ENCODE measurements around the gene PAQR6. TPM values are rescaled to one million over a fixed set of nuclear protein-coding genes. Genes with fewer than 3 reads are reported as not detected.

Gene PAQR6
- total and polyA plus RNA-seq, 2 of the 8 experiments (the other 6 are each of a cell fraction or from before 2014, with no cell fraction given): 7.1 to 11.3 TPM

- Histone ChIP-seq H3K27ac (ENCODE audit: low read depth, low read length) (no peak overlapping the region; the same call in 1 of the 2 replicates), H2BK20ac (ENCODE audit: low read length) (no peak overlapping the region), H3K56ac (replicated peaks; ENCODE audit: insufficient read length, low read depth, low read length) (no peak overlapping the region), H3K4me1 (replicated peaks in 1 of 4; ENCODE audit: control insufficient read depth in 3 of 4, insufficient read depth in 4 of 4, low read length in 3 of 4) (peaks cover 0 to 13% (median 5%) of the 10 kb centered on the region in 4 experiments; a peak in 6 of 7 replicates), H3K9me3 (ENCODE audit: insufficient read depth in 2 of 2, low read depth in 1 of 2, low read length in 1 of 2) (no peaks in the 10 kb centered on the region), H3K27me3 (replicated peaks in 1 of 4; ENCODE audit: control insufficient read depth in 3 of 4, extremely low read depth in 1 of 4, insufficient read depth in 3 of 4, low read length in 3 of 4) (no peaks in the 10 kb centered on the region), H2BK120ac (replicated peaks; ENCODE audit: low read depth, low read length) (no peak overlapping the region), H3K79me2 (ENCODE audit: control insufficient read depth in 1 of 2, insufficient read depth in 2 of 2, low read length in 2 of 2) (no peaks in the 10 kb centered on the region), H2AFZ (ENCODE audit: low read length) (no peak overlapping the region), H4K8ac (ENCODE audit: extremely low read depth, insufficient read depth, low read length) (peak overlapping the region; percentile 7), H4K20me1 (replicated peaks in 1 of 2; ENCODE audit: control insufficient read depth in 1 of 2, insufficient read depth in 2 of 2, low read length in 2 of 2) (peaks cover 2 to 11% of the 10 kb centered on the region in 2 experiments), H3K23me2 (ENCODE audit: low read depth, low read length) (no peaks in the 10 kb centered on the region), H3K23ac (ENCODE audit: insufficient read length) (no peak overlapping the region), H2BK12ac (ENCODE audit: low read depth, low read length) (no peak overlapping the region), H4K5ac (ENCODE audit: insufficient read length, low read depth, low read length) (no peak overlapping the region), H3K14ac (ENCODE audit: insufficient read length) (no peak overlapping the region), H3K79me1 (ENCODE audit: low read depth, low read length) (0 out of 2 replicates have a peak, but pooled peaks cover 2% of the 10 kb centered on the region), H3K4me2 (ENCODE audit: insufficient read depth in 1 of 2, low read depth in 2 of 2, low read length in 2 of 2) (no peak overlapping the region), H3K18ac (ENCODE audit: extremely low read depth, low read length) (no peak overlapping the region; the same call in 1 of the 2 replicates), H3K36me3 (ENCODE audit: control insufficient read depth in 2 of 4, insufficient read depth in 4 of 4, low read length in 3 of 4) (peaks cover 8 to 19% (median 14%) of the 10 kb centered on the region in 4 experiments; a peak in 7 of 8 replicates), H3K4me3 (ENCODE audit: extremely low read depth in 1 of 4, insufficient read depth in 2 of 4, low read depth in 3 of 4, low read length in 4 of 4) (no peak overlapping the region), H4K91ac (replicated peaks; ENCODE audit: insufficient read length, low read length) (no peak overlapping the region), H2BK15ac (ENCODE audit: low read length) (no peak overlapping the region), H2BK5ac (ENCODE audit: low read depth, low read length) (no peak overlapping the region), H3K4ac (replicated peaks; ENCODE audit: insufficient read length, low read depth, low read length) (no peak overlapping the region), H3K9ac (replicated peaks in 1 of 4; ENCODE audit: extremely low read depth in 1 of 4, low read depth in 3 of 4, low read length in 3 of 4) (peak overlapping the region in 1 of 4 experiments; percentile 11; a peak in 1 of 7 replicates), H2AK5ac (ENCODE audit: low read depth, low read length) (no peak overlapping the region)
- TF ChIP-seq POU5F1 (IDR thresholded peaks at IDR 0.05; ENCODE audit: low read depth, low read length) (no peak), CHD1 (IDR thresholded peaks at IDR 0.05; ENCODE audit: low read depth, low read length) (no peak), POLR2AphosphoS5 (IDR thresholded peaks at IDR 0.05; ENCODE audit: low read depth, low read length) (peak; percentile 32; the same call in 1 of the 2 replicates), PHF8 (conservative IDR thresholded peaks at IDR 0.05; ENCODE audit: low read depth, low read length) (no peak)
- ChIA-PET POLR2A (ENCODE audit: partially characterized antibody) (interaction anchor here (1.0 to 11.8 kb wide), 9 partner anchors 9 to 113 kb away, joined by 3 to 102 read pairs (median 8); partner anchors contain the start of genes SMG5 and TMEM79), CTCF (ENCODE audit: partially characterized antibody) (interaction anchor here (0.7 to 47.2 kb wide), 4 partner anchors 17 to 1879 kb away, joined by 3 to 1265 read pairs (median 8); partner anchors contain the start of gene SEMA4A)
- DNase-seq (ENCODE audit: low read depth in 1 of 2, low spot score in 2 of 2) (peak in 1 of 2 experiments; percentile 52), FAIRE-seq (no peak)
- 88% methylated on average over 10 of the region's 10 CpGs; no CpG with 5 or more reads in 1 of the 2 experiments for WGBS, 2 experiments (ENCODE audit: extremely low coverage in 1 of 2, insufficient coverage in 1 of 2, insufficient read length in 1 of 2, insufficient replicate concordance in 2 of 2, low coverage in 1 of 2, low lambda C conversion rate in 2 of 2, missing lambda C conversion rate in 1 of 2)
Observed at GRCh38 chr1:156242738-156243137, 5.1 kb downstream of the PAQR6 start.
